Stimulated activated CD8-positive, alpha-beta memory T cell treated with anti-CD3 and anti-CD28 coated beads, Interleukin-7, amount 100 ng/mL, for 4 hours (primary cell): ENCODE data around the gene ZNF556.
"Not testable (repeated sequence)": the region's sequence is repeated elsewhere in the genome, so short reads cannot be mapped to it uniquely, and the experiment has no call there.

Experiments used
- DNase-seq, 2 donors: peaks; one replicate each; pipeline ENCODE4 v3.0.0-alpha.2; 2020; ENCODE audit warnings: low read depth in 2 of 2

Gene ZNF556

GRCh38 chr19:2853015-2853606, 14.0 kb upstream of the ZNF556 start:
- no peak for DNase-seq

GRCh38 chr19:2854849-2855248, 12.3 kb upstream of the ZNF556 start:
- DNase-seq, result no peak

GRCh38 chr19:2856457-2857050, 10.6 kb upstream of the ZNF556 start:
- DNase-seq, result no peak

GRCh38 chr19:2858864-2859263, 8.3 kb upstream of the ZNF556 start:
- no peak for DNase-seq

GRCh38 chr19:2863816-2864215, 3.3 kb upstream of the ZNF556 start:
- no peak for DNase-seq

- DNase-seq, result no peak
Observed at GRCh38 chr19:2865334-2866100, 1.6 kb upstream of the ZNF556 start.

- DNase-seq, result no peak
Observed at GRCh38 chr19:2866495-2867024, 575 bp upstream of the ZNF556 start.

- DNase-seq, result no peak
Observed at GRCh38 chr19:2869618-2870017, 2.5 kb downstream of the ZNF556 start.

GRCh38 chr19:2872175-2872574, 5.0 kb downstream of the ZNF556 start:
- DNase-seq, result peak in 1 of 2 donors; percentile 7

- DNase-seq, result no peak
Observed at GRCh38 chr19:2877398-2878331, 10.5 kb downstream of the ZNF556 start.

- no peak for DNase-seq
Observed at GRCh38 chr19:2883686-2884439, 16.7 kb downstream of the ZNF556 start.

GRCh38 chr19:2885736-2886135, 18.6 kb downstream of the ZNF556 start:
- no peak for DNase-seq

GRCh38 chr19:2887391-2887914, 20.3 kb downstream of the ZNF556 start:
- no peak for DNase-seq

- DNase-seq, result peak; percentile 15 to 51
Observed at GRCh38 chr19:2888731-2889224, 21.6 kb downstream of the ZNF556 start.

- DNase-seq, result not testable (repeated sequence)
Observed at GRCh38 chr19:2890531-2890930, 23.4 kb downstream of the ZNF556 start.

- no peak for DNase-seq
Observed at GRCh38 chr19:2896694-2897093, 29.6 kb downstream of the ZNF556 start.

- DNase-seq, result peak; percentile 97 to 99
Observed at GRCh38 chr19:2900296-2901252, 33.4 kb downstream of the ZNF556 start, which contains the start of gene ZNF57. Gene ZNF57 (plus strand): TSS chr19:2900928. CDS start chr19:2901046, 118 bp downstream.

- no peak for DNase-seq
Observed at GRCh38 chr19:2902590-2903218, 35.6 kb downstream of the ZNF556 start.

- not testable (repeated sequence) for DNase-seq
Observed at GRCh38 chr19:2903326-2903725, 36.2 kb downstream of the ZNF556 start.
